Parathyroid adenoma (tissue), 2 donors: ENCODE data around the gene SLC7A14.

Source experiments
- H2AFZ ChIP-seq: fragments of 300-600 bp; sonication (generic); one replicate; pipeline ENCODE4 v1.7.0; 2017; ENCODE audit warnings: antibody characterized with exemption, mild to moderate bottlenecking
- H3K27ac ChIP-seq: fragments of 300-600 bp; sonication (generic); one replicate; pipeline ENCODE4 v1.7.0; 2017
- H3K27me3 ChIP-seq: fragments of 300-600 bp; sonication (generic); one replicate; pipeline ENCODE4 v1.7.0; 2017; ENCODE audit warnings: low read length; ENCODE audit not compliant: control insufficient read depth, insufficient read depth
- H3K36me3 ChIP-seq: fragments of 300-600 bp; sonication (generic); one replicate; pipeline ENCODE4 v1.7.0; 2017; ENCODE audit warnings: low read length; ENCODE audit not compliant: control insufficient read depth, insufficient read depth
- H3K4me1 ChIP-seq: fragments of 300-600 bp; sonication (generic); one replicate; pipeline ENCODE4 v1.7.0; 2017; ENCODE audit warnings: control low read depth
- H3K4me2 ChIP-seq: fragments of 300-600 bp; sonication (generic); one replicate; pipeline ENCODE4 v1.7.0; 2017; ENCODE audit warnings: low read length
- H3K4me3 ChIP-seq: fragments of 300-600 bp; sonication (generic); one replicate; pipeline ENCODE4 v1.7.0; 2017; ENCODE audit warnings: low read depth, low read length
- H3K79me2 ChIP-seq: fragments of 300-600 bp; sonication (generic); one replicate; pipeline ENCODE4 v1.7.0; 2017; ENCODE audit warnings: control low read depth
- H3K9ac ChIP-seq: fragments of 300-600 bp; sonication (generic); one replicate; pipeline ENCODE4 v1.7.0; 2017; ENCODE audit warnings: mild to moderate bottlenecking
- H3K9me3 ChIP-seq: fragments of 300-600 bp; sonication (generic); one replicate; pipeline ENCODE4 v1.7.0; 2017; ENCODE audit warnings: low read length; ENCODE audit not compliant: control insufficient read depth
- TF ChIP-seq, protein P1 (sequence below): fragments of 300-600 bp; sonication (generic); IDR thresholded peaks from one replicate; pipeline ENCODE4 v1.7.0; 2017; ENCODE audit warnings: antibody characterized with exemption, mild to moderate bottlenecking
- donor health status: primary hyperparathyroidism.

The SLC7A14 gene

DNA sequence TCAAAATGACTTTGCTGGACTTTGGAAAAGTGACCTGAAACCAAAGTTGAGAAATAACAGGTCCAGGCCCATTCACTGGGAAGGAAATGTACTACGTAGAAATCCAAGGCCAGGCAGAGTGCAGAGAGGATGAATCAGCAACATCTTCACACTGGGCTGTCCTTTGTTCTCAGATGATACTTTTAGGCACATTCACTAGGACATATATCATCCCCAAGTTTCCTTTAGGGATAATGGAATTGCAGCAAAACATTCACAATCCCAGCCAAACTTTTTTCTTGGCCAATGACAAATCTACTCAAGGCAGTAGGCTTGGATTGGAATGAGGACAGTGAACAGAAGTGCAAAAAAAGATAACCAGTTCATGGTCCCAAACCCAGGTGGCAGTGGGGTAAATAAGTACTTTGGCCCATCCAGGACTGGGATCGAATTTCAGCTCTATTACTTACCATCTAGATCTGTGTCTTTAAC lies 92.1 kb downstream of the SLC7A14 start:
- Histone ChIP-seq H3K36me3 (no peaks in the 10 kb centered on the region), H3K9me3 (no peaks in the 10 kb centered on the region), H3K4me1 (no peaks in the 10 kb centered on the region), H3K79me2 (no peaks in the 10 kb centered on the region), H3K27me3 (no peaks in the 10 kb centered on the region), H3K9ac (no peak overlapping the region), H3K4me3 (no peak overlapping the region), H3K4me2 (no peak overlapping the region), H3K27ac (no peak overlapping the region), H2AFZ (no peak overlapping the region)
- TF ChIP-seq, protein P1, sequence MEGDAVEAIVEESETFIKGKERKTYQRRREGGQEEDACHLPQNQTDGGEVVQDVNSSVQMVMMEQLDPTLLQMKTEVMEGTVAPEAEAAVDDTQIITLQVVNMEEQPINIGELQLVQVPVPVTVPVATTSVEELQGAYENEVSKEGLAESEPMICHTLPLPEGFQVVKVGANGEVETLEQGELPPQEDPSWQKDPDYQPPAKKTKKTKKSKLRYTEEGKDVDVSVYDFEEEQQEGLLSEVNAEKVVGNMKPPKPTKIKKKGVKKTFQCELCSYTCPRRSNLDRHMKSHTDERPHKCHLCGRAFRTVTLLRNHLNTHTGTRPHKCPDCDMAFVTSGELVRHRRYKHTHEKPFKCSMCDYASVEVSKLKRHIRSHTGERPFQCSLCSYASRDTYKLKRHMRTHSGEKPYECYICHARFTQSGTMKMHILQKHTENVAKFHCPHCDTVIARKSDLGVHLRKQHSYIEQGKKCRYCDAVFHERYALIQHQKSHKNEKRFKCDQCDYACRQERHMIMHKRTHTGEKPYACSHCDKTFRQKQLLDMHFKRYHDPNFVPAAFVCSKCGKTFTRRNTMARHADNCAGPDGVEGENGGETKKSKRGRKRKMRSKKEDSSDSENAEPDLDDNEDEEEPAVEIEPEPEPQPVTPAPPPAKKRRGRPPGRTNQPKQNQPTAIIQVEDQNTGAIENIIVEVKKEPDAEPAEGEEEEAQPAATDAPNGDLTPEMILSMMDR = no peak

DNA sequence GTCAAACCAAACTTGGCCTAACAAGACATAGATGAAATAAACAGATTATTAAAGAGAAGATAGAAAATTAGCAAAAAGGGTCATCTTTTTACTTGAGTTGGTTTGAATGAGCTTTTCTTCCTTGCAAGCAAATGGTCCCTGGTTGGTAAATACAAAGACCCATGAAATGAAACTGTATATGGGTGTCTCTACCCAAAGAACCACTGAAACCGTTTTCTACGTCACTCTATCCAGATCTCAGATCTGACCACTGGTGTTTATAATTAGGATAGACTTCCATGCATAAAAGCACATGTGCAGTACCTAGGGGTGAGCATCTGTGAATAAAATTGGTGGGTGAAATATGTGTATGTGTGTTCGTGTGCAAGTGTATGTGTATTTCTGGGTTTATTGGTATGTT lies 94.0 kb downstream of the SLC7A14 start:
- H3K4me2 ChIP-seq = no peak overlapping the region
- no peak overlapping the region for H3K27ac ChIP-seq
- no peaks in the 10 kb centered on the region for H3K79me2 ChIP-seq
- H2AFZ ChIP-seq = no peak overlapping the region
- no peaks in the 10 kb centered on the region for H3K27me3 ChIP-seq
- TF ChIP-seq, protein P1 = no peak
- no peak overlapping the region for H3K4me3 ChIP-seq
- no peaks in the 10 kb centered on the region for H3K36me3 ChIP-seq
- H3K9ac ChIP-seq = no peak overlapping the region
- no peaks in the 10 kb centered on the region for H3K4me1 ChIP-seq
- H3K9me3 ChIP-seq = no peaks in the 10 kb centered on the region

DNA sequence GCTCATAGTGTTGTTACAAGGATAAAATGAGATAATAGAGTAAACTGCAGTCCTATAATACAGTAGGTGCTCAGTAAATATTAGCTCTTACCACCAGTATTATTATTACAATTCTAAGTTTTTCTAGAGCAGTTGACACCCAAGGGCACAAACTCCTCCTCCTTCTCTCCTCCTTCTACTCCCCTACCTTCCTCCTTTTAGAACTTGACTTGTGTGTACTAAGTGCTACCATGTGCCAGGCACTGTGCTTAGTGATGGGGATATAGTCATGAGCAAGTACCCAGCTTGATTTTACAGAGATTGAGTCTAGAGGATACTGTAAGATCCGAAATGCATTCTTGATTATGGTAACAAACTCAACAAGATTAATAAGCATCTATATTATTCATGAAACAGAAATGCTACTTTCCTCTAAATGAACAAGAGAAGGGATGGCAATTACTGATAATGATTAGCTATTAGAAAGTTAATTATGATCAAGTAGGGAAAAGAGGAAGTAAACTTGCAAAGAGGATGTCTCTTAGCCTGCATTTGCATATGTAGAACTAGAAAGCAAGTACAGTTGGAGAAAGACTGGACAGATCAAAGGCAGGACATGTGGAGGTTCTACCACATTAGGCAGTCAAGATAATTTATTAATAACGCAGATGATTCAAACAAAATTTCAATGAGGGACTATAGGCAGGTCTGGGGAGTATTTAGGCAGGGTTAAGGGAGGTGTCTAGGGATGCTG lies 94.9 kb downstream of the SLC7A14 start:
- no peak overlapping the region for H3K9ac ChIP-seq
- H3K36me3 ChIP-seq = no peaks in the 10 kb centered on the region
- no peak overlapping the region for H3K27ac ChIP-seq
- no peaks in the 10 kb centered on the region for H3K9me3 ChIP-seq
- H3K27me3 ChIP-seq = no peaks in the 10 kb centered on the region
- H3K4me2 ChIP-seq = no peak overlapping the region
- no peaks in the 10 kb centered on the region for H3K79me2 ChIP-seq
- TF ChIP-seq, protein P1 = no peak
- no peak overlapping the region for H2AFZ ChIP-seq
- no peaks in the 10 kb centered on the region for H3K4me1 ChIP-seq
- no peak overlapping the region for H3K4me3 ChIP-seq

DNA sequence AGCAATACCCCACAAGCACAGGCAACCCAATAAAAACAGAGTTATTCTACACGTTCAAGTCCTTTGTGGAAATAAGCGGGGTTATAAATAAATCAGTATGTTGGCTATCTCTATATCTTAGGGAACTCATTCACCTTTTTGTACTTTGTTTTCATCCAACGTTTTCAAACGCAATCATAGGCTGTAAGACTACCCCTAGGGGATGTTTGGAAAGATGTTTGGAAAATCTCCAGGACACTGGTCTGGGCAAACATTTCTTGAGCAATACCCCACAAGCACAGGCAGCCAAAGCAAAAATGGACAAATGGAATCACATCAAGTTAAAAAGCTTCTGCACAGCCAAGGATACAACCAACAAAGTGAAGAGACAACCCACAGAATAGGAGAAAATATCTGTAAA lies 97.1 kb downstream of the SLC7A14 start:
- Histone ChIP-seq H3K4me1 (no peaks in the 10 kb centered on the region), H3K9ac (no peak overlapping the region)

More for the DNA sequence above, 97.1 kb downstream of the SLC7A14 start:
- H3K4me2 ChIP-seq = no peak overlapping the region
- H3K27me3 ChIP-seq = no peaks in the 10 kb centered on the region
- no peaks in the 10 kb centered on the region for H3K36me3 ChIP-seq
- H3K4me3 ChIP-seq = no peak overlapping the region
- no peaks in the 10 kb centered on the region for H3K79me2 ChIP-seq
- H2AFZ ChIP-seq = no peak overlapping the region
- no peaks in the 10 kb centered on the region for H3K9me3 ChIP-seq
- TF ChIP-seq, protein P1 = no peak
- H3K27ac ChIP-seq = no peak overlapping the region
